Stimulated activated CD4-positive, alpha-beta T cell treated with anti-CD3 and anti-CD28 coated beads, Interleukin-4, amount 100 ng/mL, for 24 hours (primary cell): Measurements from ENCODE around the gene NLE1.
A peak's percentile ranks its signal among the peaks of the same experiment; 100 is the strongest.
"Not testable (repeated sequence)": the region's sequence is repeated elsewhere in the genome, so short reads cannot be mapped to it uniquely, and the experiment has no call there.

Source experiments
- DNase-seq: peaks from one replicate; pipeline ENCODE4 v3.0.0-alpha.2; 2020

The NLE1 gene

GRCh38 chr17:35161281-35161761 is 19.2 kb upstream of the NLE1 start:
- no peak for DNase-seq

DNA sequence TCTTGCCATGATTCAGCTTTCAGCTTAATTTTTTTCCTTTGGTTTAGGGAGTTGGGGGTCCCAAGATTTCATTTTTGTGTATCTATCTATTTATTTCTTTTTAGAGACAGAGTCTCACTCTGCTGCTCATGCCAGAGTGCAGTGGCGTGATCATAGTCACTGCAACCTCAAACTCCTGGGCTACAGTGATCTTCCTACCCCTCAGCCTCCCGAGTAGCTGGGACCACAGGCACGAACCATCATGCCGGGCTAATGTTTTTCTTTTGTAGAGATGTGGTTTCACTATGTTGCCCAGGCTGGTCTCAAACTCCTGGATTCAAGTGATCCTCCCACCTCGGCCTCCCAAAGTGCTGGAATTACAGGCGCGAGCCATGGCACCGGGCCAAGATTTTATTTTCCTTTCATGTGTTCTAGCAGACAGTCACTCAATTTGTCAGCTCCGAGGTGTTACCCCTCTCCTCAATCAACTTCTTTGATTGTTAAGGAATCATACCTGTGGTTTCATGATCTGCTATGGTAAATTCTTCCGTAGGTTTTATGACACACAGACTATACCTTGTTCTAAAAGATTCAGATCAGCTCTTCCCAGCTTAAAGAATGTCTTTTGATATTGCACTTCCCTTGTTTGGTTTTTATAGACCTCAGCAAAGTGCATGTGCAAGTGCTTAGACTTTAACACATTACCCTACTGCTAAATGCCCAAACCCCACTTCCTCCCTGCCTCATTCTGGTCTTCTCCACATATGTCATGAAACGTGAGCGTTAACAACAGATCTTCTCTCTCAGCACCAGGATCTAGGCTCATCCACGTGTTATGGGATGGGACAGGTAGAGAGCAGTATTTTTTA is 18.5 kb upstream of the NLE1 start:
- peak; percentile 39 for DNase-seq

DNA sequence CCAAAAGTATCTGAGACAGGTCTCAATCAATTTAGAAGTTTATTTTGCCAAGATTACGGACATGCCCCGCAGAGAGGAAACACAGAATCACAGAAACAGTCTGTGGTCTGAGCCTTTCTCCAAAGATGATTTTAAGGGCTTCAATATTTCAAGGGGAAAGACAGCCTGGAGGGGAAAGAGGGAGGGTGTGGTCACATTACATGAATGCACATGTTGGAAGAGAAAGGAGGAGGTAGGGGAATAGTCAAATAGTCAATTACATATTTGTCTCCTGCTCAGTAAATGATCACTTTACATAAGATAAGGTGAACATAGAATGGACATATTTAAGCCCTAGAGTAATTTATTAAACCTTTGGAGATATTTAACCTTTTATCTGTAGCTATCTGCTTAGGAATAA is 17.8 kb upstream of the NLE1 start:
- no peak for DNase-seq

- no peak for DNase-seq
Observed at GRCh38 chr17:35155246-35155645, 13.1 kb upstream of the NLE1 start.

- DNase-seq: no peak
Observed at GRCh38 chr17:35154196-35155165, 12.4 kb upstream of the NLE1 start.

- DNase-seq: no peak
Observed at GRCh38 chr17:35152421-35153140, 10.5 kb upstream of the NLE1 start.

- DNase-seq: not testable (repeated sequence)
Observed at GRCh38 chr17:35151080-35151479, 9.0 kb upstream of the NLE1 start.

GRCh38 chr17:35149941-35150340 is 7.8 kb upstream of the NLE1 start:
- no peak for DNase-seq

GRCh38 chr17:35148144-35148543 is 6.0 kb upstream of the NLE1 start:
- no peak for DNase-seq

DNA sequence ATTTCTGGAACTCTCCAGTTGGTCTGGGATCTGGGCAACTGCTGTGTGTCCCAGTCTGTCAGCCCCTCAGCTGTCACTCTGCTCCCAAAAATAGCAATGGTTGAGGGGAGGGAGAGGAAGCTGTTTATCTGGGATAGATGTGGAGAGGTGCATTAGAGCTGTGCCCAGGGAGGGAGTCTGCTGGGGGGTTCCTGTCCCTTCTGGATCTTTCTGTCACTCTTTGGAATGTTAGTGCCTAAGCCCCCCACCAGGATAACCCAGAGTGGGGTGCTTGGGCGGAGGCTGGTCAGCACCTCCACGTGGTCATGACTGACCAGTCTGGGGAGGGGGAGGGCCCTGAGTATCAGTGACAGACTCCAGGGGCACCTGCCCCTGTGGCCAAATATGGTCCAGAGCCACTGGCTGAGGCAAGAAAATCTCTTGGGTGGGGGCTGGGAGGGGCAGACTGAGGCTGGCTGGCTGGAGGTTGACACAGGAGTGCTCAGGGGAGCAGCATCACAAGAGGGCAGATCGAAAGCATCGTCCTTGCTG is 5.3 kb upstream of the NLE1 start, which contains the start of gene UNC45B:
TSS of gene UNC45B (plus strand) at position 443 of the 531 bp plus-strand sequence. CDS start 447 bp downstream, outside the sequence.
- no peak for DNase-seq

DNA sequence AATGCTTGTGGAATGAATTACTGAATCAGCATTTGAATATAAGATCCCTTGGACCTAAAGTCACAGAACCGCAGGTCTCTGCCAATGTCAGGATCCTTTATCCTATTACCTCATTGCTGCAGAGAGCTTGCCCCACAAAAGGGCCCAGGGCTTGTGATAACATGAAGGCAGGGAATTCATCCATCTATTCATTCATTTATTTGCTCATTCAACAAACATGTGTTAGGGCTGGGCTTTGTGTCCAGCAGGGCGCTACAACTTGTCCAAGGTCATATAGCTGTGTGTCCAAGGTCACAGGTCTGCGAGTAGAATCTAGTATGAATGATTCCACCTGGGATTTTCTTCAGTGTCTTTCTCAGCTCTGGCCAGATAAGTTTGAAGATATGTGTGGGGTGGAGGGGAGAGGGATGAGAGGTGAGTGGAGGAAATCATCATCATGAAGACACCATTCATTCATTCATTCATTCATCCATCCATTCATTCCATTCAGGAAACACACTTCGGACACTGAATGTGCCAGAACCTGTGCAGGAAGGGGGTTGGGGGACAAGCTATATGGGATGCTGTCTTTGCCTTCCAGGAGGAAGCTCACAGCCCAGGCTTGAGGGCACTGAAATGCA is 4.2 kb upstream of the NLE1 start:
- DNase-seq: no peak

GRCh38 chr17:35144840-35145239 is 2.7 kb upstream of the NLE1 start:
- no peak for DNase-seq

- DNase-seq: no peak
Observed at GRCh38 chr17:35142467-35142796, 329 bp upstream of the NLE1 start.

- no peak for DNase-seq
Observed at GRCh38 chr17:35138218-35138617, 3.9 kb downstream of the NLE1 start.

DNA sequence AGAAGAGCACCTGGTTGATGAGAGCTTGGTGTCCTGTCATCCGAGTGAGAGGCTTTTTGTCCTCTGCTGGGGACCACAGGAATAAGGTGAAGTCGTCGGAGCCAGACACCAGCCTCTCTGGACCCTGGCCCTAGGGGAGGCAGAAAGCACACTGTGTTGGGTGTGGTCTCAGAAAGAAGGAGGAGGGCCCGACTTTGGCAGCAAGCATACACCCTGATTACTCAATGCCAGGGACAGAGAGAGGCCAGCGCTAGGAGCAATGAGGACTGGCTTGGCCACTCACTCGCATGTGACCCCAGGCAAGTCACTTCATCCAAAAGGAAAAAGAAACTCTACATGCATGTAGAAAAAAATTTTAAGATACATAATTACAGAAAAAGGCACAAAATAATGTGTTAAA is 6.8 kb downstream of the NLE1 start:
- no peak for DNase-seq

DNA sequence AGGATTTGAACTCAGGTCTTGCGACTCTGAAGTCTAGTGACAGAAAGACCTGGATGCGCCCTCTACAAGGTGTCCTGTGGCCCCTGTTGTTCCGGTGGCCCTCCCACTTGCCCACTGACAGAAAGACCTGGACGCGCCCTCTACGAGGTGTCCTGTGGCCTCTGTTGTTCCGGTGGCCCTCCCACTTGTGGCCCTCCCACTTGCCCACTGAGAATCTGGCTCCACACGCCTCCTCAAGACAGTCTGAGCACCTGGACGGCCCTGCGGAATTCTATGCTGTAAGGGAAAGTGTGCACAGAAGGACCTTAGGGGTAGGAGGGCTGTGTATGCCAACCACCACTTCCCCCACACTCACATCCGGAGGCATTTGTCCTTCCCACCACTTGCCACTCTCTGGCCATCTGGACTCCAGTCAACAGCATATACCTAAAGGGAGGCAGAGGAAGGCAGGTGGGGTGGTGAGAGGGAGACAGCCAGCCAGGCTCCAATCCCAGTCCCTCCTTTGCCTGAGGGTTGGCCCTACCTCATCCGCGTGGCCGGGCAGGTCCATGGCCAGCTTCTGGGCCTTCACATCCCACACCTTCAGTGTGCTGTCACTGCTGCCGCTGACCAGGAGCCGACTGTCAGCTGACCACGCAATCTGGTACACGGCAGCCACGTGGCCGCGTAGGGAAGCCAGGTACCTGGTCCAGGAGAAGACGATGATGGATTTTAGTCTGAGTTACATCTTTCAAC is 9.1 kb downstream of the NLE1 start:
- DNase-seq: no peak

DNA sequence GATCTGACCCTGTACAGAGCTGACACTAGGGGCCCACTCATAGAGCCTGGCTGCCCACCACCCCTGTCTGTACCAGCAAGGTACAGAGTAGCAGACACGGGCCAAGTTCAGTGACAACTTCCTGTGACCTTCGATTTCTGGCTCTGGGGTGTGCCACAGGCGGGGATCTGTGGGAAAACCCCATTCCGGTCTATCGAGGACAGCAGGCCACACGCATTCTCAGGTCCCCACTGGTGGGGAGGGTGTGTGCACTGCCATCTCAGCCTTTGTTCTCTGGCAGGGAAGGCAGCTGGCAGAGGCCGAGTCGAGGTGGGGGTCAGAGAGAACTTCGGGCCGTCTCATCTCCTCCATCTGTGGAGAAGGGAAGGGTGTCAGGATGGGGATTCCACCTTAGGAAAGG is 10.0 kb downstream of the NLE1 start:
- no peak for DNase-seq

GRCh38 chr17:35130392-35130791 is 11.7 kb downstream of the NLE1 start:
- DNase-seq: no peak

GRCh38 chr17:35129973-35130351 is 12.1 kb downstream of the NLE1 start:
- no peak for DNase-seq

GRCh38 chr17:35129154-35129972 is 12.7 kb downstream of the NLE1 start:
- no peak for DNase-seq
